Measurements from ENCODE around the gene RNF215.

RNF215 gene

DNA sequence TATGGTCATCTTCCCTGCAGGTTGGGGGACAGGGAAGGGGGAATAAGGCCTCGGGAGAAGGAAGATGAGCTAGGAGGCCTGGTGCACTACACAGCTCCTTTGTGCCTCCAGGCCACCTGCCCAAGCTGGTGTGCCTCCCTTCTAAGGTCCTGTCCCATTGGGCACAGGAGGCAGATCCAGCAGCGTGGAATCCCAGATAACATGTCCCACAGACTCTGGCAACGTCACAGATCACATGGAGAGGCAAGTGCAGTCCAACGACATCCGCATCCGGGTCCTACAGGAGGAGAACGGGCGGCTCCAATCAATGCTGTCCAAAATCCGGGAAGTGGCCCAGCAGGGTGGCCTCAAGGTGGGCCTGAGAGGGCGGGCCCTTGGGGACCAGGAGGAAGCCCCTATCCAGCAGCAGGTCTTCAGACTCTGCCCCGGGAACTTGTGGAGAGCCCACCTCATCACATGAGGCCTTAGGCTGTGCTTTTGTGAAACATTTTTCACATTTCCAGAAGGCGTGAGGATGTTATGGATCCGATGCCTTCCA is 11.8 kb downstream of the RNF215 start:
- POLR2A ChIA-PET = interaction anchor here (0.9 to 1.6 kb wide), 3 partner anchors 12 to 49 kb away, joined by 3 to 5 read pairs (median 4); partner anchors contain the start of genes SEC14L2 and TBC1D10A
- CTCF ChIA-PET = no interaction called here
- no peak for TF ChIP-seq LEF1 (IDR thresholded peaks at IDR 0.05; ENCODE audit: borderline replicate concordance)
- no peak for TF ChIP-seq NFRKB (IDR thresholded peaks at IDR 0.05)
- no peak for TF ChIP-seq BHLHE40 (IDR thresholded peaks at IDR 0.05; ENCODE audit: borderline replicate concordance)
- no peak for TF ChIP-seq L3MBTL2 (conservative IDR thresholded peaks at IDR 0.05)
- TF ChIP-seq SP1 (IDR thresholded peaks at IDR 0.05) = no peak
- TF ChIP-seq ELF4 (IDR thresholded peaks at IDR 0.05) = no peak
- DNase-seq (ENCODE audit: extremely low spot score) = no peak

DNA sequence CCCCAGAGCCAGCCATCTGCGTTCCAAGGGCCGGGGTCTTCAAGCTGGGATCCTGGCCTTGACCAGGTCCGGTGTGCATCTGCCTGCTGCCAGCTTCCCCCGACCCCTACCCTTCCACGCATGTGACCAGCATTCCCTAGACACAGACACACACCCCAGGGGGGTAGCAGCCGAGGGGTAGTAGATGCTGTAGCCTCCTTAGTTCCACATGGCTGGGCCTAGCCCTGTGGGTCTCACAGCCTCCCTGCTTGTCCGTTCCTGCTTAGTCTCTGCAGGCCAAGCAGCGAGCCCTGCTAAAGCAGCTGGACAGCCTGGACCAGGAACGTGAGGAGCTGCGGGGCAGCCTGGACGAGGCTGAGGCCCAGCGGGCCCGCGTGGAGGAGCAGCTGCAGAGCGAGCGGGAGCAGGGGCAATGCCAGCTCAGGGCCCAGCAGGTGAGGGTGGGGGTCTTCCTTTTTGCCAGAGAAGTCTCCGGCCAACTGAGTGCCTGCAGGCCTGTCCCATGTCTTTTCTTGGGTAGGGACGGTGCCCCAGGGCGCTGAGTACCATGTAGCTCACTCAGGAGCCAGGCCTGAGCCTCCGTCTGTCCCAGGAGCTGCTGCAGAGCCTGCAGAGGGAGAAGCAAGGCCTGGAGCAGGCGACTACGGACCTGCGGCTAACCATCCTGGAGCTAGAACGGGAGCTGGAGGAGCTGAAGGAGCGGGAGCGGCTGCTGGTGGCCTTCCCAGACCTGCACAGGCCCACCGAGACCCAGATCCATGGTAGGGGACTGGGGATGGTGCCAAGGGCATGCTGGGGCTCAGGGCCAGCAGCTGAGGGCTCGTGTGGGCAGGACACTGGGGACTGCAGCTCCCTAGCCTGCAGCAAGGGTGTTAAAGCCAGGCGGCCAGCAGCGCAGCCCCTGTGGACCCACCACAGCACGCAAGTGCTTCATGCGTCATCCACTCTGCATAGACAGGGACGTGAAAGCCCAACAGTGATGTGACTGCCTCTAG is 13.6 kb downstream of the RNF215 start:
- no peak for DNase-seq (ENCODE audit: extremely low spot score)
- POLR2A ChIA-PET = interaction anchor here (1.6 to 4.1 kb wide), 2 partner anchors 17 to 23 kb away, joined by 3 to 31 read pairs; partner anchors contain the start of genes CCDC157, SEC14L2 and SF3A1
- TF ChIP-seq HDGF (IDR thresholded peaks at IDR 0.05; ENCODE audit: borderline replicate concordance) = no peak
- no peak for TF ChIP-seq NFRKB (IDR thresholded peaks at IDR 0.05)
- TF ChIP-seq ELF4 (IDR thresholded peaks at IDR 0.05) = no peak
- no peak for TF ChIP-seq CTBP1 (IDR thresholded peaks at IDR 0.05; ENCODE audit: borderline replicate concordance)
- TF ChIP-seq L3MBTL2 (conservative IDR thresholded peaks at IDR 0.05) = no peak
- TF ChIP-seq SUZ12 (IDR thresholded peaks at IDR 0.05) = no peak
- no peak for TF ChIP-seq SP1 (IDR thresholded peaks at IDR 0.05)
- CTCF ChIA-PET = interaction anchor here (0.7 kb wide), 2 partner anchors 61 to 71 kb away, joined by 3 to 4 read pairs; no protein-coding TSS in a partner anchor

DNA sequence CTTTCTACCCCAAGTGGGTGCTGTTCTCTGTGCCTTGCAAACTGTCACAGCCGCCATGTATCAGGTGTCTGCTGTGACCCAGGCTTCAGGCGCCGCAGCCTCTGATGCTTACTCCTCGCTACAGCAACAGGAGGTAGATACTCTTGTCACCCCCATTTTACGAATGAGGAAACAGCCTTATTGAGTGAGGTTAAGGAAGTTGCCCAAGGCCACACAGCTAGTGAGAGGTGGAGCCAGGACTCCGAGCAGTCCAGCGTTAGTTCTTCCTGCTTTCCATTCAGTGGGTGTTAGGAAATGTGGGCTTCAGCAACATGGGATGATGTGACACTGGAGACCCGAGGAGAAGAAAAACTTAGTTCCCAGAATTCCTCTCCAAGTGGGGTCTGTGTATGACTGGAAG is 14.3 kb downstream of the RNF215 start:
- CTCF ChIA-PET = no interaction called here
- POLR2A ChIA-PET = interaction anchor here (1.0 to 4.1 kb wide), 2 partner anchors 16 to 85 kb away, joined by 3 to 31 read pairs; partner anchors contain the start of genes CCDC157 and SF3A1
- no peak for TF ChIP-seq FOXM1 (IDR thresholded peaks at IDR 0.05; ENCODE audit: borderline replicate concordance)
- TF ChIP-seq FOXA1 (IDR thresholded peaks at IDR 0.05) = no peak
- TF ChIP-seq, protein P1, sequence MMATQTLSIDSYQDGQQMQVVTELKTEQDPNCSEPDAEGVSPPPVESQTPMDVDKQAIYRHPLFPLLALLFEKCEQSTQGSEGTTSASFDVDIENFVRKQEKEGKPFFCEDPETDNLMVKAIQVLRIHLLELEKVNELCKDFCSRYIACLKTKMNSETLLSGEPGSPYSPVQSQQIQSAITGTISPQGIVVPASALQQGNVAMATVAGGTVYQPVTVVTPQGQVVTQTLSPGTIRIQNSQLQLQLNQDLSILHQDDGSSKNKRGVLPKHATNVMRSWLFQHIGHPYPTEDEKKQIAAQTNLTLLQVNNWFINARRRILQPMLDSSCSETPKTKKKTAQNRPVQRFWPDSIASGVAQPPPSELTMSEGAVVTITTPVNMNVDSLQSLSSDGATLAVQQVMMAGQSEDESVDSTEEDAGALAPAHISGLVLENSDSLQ (IDR thresholded peaks at IDR 0.05) = no peak
- TF ChIP-seq HDGF (IDR thresholded peaks at IDR 0.05; ENCODE audit: borderline replicate concordance) = no peak
- no peak for TF ChIP-seq ZNF384 (IDR thresholded peaks at IDR 0.05)
- no peak for TF ChIP-seq L3MBTL2 (conservative IDR thresholded peaks at IDR 0.05)
- no peak for TF ChIP-seq ELF4 (IDR thresholded peaks at IDR 0.05)
- TF ChIP-seq FOXK2 (IDR thresholded peaks at IDR 0.05) = no peak
- TF ChIP-seq NFRKB (IDR thresholded peaks at IDR 0.05) = no peak
- no peak for TF ChIP-seq TARDBP (IDR thresholded peaks at IDR 0.05)
- TF ChIP-seq CTBP1 (IDR thresholded peaks at IDR 0.05; ENCODE audit: borderline replicate concordance) = no peak
- no peak for TF ChIP-seq LEF1 (IDR thresholded peaks at IDR 0.05; ENCODE audit: borderline replicate concordance)
- TF ChIP-seq SP1 (IDR thresholded peaks at IDR 0.05) = no peak
- TF ChIP-seq ARNT (IDR thresholded peaks at IDR 0.05) = no peak
- TF ChIP-seq BHLHE40 (IDR thresholded peaks at IDR 0.05; ENCODE audit: borderline replicate concordance) = no peak
- TF ChIP-seq SUZ12 (IDR thresholded peaks at IDR 0.05) = no peak
- DNase-seq (ENCODE audit: extremely low spot score) = no peak

DNA sequence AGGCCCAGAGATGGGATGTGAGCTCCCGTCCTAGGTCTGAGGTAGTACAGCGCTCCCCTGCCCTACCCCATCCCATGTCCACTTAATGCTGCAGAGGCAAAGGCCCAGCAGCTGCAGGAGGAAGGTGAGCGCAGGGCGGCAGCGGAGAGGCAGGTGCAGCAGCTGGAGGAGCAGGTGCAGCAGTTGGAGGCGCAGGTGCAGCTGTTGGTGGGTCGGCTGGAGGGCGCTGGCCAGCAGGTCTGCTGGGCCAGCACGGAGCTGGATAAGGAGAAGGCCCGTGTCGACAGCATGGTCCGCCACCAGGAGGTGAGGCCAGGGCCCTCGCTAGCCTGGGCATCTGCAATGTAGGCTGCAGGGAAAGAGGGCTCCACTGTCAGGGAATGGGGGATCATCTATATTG is 15.2 kb downstream of the RNF215 start:
- no peak for TF ChIP-seq TARDBP (IDR thresholded peaks at IDR 0.05)
- TF ChIP-seq, protein P1 (IDR thresholded peaks at IDR 0.05) = no peak
- no peak for TF ChIP-seq CTBP1 (IDR thresholded peaks at IDR 0.05; ENCODE audit: borderline replicate concordance)
- no peak for TF ChIP-seq NFRKB (IDR thresholded peaks at IDR 0.05)
- TF ChIP-seq HDGF (IDR thresholded peaks at IDR 0.05; ENCODE audit: borderline replicate concordance) = no peak
- no peak for TF ChIP-seq LEF1 (IDR thresholded peaks at IDR 0.05; ENCODE audit: borderline replicate concordance)
- no peak for TF ChIP-seq FOXA1 (IDR thresholded peaks at IDR 0.05)
- TF ChIP-seq ARNT (IDR thresholded peaks at IDR 0.05) = no peak
- no peak for TF ChIP-seq FOXK2 (IDR thresholded peaks at IDR 0.05)
- no peak for TF ChIP-seq FOXM1 (IDR thresholded peaks at IDR 0.05; ENCODE audit: borderline replicate concordance)
- no peak for TF ChIP-seq SUZ12 (IDR thresholded peaks at IDR 0.05)
- TF ChIP-seq SP1 (IDR thresholded peaks at IDR 0.05) = no peak
- no peak for TF ChIP-seq L3MBTL2 (conservative IDR thresholded peaks at IDR 0.05)
- no peak for TF ChIP-seq ZNF384 (IDR thresholded peaks at IDR 0.05)
- no peak for TF ChIP-seq BHLHE40 (IDR thresholded peaks at IDR 0.05; ENCODE audit: borderline replicate concordance)
- TF ChIP-seq ELF4 (IDR thresholded peaks at IDR 0.05) = no peak
- ChIA-PET CTCF (no interaction called here), POLR2A (interaction anchor here (1.0 to 4.1 kb wide), 2 partner anchors 15 to 84 kb away, joined by 3 to 31 read pairs; partner anchors contain the start of genes CCDC157 and SF3A1)
- no peak for DNase-seq (ENCODE audit: extremely low spot score)

DNA sequence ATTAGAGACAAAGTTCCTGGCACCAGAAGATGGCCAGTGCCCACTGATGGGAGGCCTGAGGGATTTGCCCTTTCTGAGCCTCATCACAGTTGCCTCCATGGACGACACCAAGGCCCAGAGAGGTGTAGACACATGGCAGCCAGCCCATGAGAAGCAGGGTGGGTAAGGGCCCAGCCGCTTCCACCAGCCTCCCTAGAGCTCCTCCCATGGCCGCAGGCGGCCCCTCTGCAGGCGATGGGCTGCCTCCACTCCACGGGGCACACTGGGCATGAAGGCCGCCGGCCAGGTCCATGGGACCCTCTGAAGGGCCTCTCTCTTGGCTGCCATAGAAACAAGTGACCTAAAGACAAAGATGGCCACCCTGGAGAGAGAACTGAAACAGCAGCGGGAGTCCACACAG is 15.9 kb downstream of the RNF215 start:
- DNase-seq (ENCODE audit: extremely low spot score) = no peak
- POLR2A ChIA-PET = interaction anchor here (4.1 kb wide), 1 partner anchor 15 kb away, joined by 31 read pairs; the partner anchor contains the start of genes CCDC157 and SF3A1
- CTCF ChIA-PET = no interaction called here
- TF ChIP-seq FOXA1 (IDR thresholded peaks at IDR 0.05) (no peak), L3MBTL2 (conservative IDR thresholded peaks at IDR 0.05) (no peak), LEF1 (IDR thresholded peaks at IDR 0.05; ENCODE audit: borderline replicate concordance) (no peak), SP1 (IDR thresholded peaks at IDR 0.05) (no peak), SUZ12 (IDR thresholded peaks at IDR 0.05) (no peak), FOXK2 (IDR thresholded peaks at IDR 0.05) (no peak)

DNA sequence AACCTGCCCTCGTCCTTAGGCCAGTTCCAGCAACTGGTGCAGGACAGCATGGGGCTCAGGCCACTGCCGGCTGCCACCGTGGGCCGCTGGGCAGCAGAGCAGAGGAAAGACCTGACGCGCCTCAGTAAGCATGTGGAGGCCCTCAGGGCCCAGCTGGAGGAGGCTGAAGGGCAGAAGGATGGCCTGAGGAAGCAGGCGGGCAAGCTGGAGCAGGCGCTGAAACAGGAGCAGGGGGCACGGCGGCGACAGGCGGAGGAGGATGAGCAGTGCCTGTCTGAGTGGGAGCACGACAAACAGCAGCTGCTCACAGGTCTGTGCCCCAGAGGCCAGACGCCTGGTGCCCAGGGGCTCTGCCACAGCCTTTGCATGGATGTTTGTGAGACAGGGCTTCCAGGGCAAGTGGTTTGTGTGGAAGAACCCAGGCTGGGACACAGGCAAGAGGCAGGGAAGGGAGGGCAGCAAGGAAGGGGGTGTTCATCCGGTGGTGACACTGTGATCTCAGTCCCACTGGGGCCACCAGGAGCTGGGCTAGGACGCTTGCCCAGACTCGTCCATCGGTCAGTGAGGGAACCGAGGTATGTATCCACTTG is 16.5 kb downstream of the RNF215 start:
- no peak for DNase-seq (ENCODE audit: extremely low spot score)
- CTCF ChIA-PET = no interaction called here
- POLR2A ChIA-PET = interaction anchor here (4.1 kb wide), 1 partner anchor 14 kb away, joined by 31 read pairs; the partner anchor contains the start of genes CCDC157 and SF3A1
- TF ChIP-seq NFRKB (IDR thresholded peaks at IDR 0.05) = no peak
- TF ChIP-seq ELF4 (IDR thresholded peaks at IDR 0.05) = no peak
- TF ChIP-seq CTBP1 (IDR thresholded peaks at IDR 0.05; ENCODE audit: borderline replicate concordance) = no peak
- TF ChIP-seq, protein P1 (IDR thresholded peaks at IDR 0.05) = no peak
- no peak for TF ChIP-seq FOXA1 (IDR thresholded peaks at IDR 0.05)
- no peak for TF ChIP-seq FOXK2 (IDR thresholded peaks at IDR 0.05)
- TF ChIP-seq SP1 (IDR thresholded peaks at IDR 0.05) = no peak
- no peak for TF ChIP-seq ARNT (IDR thresholded peaks at IDR 0.05)

Measured in HEK293T (cell line).